Measurements from ENCODE around the gene WRAP73. TPM values are rescaled to one million over a fixed set of nuclear protein-coding genes. Genes with fewer than 3 reads are reported as not detected.
"Not testable (repeated sequence)": the region's sequence is repeated elsewhere in the genome, so short reads cannot be mapped to it uniquely, and the experiment has no call there.

The WRAP73 gene
- total and polyA plus RNA-seq, 12 donors = 5.1 to 29.6 (median 18.1) TPM

DNA sequence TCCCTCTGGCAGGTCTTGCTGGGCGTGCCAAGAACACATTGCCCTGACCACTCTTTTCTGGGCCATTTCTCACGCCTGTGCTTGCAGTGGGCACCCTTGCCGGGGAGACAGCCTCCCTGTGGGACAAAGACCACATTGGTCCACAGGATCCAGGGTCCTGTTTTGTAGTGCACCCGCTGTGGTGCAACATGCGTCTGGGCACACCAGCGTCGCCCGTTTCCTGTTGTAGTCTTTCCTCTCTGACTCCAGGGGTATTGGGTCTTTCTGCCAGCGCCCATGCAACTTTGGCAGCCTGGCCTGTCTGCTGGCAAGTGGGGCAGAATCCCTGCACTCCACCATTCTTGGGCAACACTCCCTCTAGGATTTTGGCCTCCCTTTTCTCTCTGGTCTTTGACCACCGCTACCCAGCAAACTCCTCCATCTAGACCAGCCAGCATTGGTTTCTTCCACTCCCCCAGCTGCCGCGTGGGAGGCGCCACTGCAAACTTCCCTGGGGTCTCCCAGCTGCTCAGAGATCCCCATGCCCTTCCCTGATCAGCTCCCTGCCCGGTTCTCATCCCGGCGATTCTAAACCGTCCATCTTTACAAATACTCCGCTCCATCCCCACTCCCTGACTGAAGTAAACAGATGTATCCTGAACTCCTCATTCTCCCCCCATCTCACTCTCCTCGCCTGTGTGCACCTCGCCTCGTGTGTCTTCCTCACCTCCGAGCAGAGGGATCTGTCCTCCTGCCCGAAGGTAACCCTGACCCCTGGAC lies 26.3 kb downstream of the WRAP73 start:
- Histone ChIP-seq H3K27me3 (no peaks in the 10 kb centered on the region), H3K4me1 (replicated peaks in 1 of 2) (peaks cover 15 to 35% of the 10 kb centered on the region in 2 donors), H3K36me3 (replicated peaks in 1 of 2) (peaks cover 0 to 15% of the 10 kb centered on the region in 2 donors), H3K4me3 (peak overlapping the region; percentile 26 to 100 (median 48)), H3K27ac (peak overlapping the region in 1 of 5 donors; percentile 97), H3K9me3 (replicated peaks in 1 of 3) (no peaks in the 10 kb centered on the region)
- 31 to 36% (median 35%) methylated on average over 21 to 23 of the region's 23 CpGs for WGBS, 4 donors
- intact Hi-C loops (cut with DNase I) = no loop called here
- no peak for DNase-seq
- TF ChIP-seq, protein P1, sequence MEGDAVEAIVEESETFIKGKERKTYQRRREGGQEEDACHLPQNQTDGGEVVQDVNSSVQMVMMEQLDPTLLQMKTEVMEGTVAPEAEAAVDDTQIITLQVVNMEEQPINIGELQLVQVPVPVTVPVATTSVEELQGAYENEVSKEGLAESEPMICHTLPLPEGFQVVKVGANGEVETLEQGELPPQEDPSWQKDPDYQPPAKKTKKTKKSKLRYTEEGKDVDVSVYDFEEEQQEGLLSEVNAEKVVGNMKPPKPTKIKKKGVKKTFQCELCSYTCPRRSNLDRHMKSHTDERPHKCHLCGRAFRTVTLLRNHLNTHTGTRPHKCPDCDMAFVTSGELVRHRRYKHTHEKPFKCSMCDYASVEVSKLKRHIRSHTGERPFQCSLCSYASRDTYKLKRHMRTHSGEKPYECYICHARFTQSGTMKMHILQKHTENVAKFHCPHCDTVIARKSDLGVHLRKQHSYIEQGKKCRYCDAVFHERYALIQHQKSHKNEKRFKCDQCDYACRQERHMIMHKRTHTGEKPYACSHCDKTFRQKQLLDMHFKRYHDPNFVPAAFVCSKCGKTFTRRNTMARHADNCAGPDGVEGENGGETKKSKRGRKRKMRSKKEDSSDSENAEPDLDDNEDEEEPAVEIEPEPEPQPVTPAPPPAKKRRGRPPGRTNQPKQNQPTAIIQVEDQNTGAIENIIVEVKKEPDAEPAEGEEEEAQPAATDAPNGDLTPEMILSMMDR (IDR thresholded peaks at IDR 0.05) = no peak
- no peak for TF ChIP-seq POLR2A (IDR thresholded peaks at IDR 0.05)

DNA sequence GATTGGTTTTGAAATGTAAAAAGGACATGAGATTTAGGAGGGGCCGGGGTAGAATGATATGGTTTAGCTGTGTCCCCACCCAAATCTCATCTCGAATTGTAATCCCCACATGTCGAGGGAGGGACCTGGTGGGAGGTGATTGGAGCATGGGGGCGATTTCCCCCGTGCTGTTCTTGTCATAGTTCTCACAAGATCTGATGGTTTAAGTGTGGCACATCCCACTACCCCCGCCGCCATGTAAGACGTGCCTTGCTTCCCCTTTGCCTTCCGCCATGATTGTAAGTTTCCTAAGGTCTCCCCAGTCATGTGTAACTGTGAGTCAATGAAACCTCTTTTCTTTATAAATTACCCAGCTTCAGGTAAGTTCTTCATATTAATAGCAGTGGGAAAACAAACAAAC lies 27.8 kb downstream of the WRAP73 start:
- H3K27ac ChIP-seq; H3K36me3 ChIP-seq (replicated peaks in 1 of 2); H3K27me3 ChIP-seq; H3K9me3 ChIP-seq (replicated peaks in 1 of 3); H3K4me3 ChIP-seq; intact Hi-C loops (cut with DNase I); DNase-seq: not testable (repeated sequence)
- WGBS, 4 donors = 73 to 90% (median 85%) methylated on average over 9 of the region's 9 CpGs
- H3K4me1 ChIP-seq (replicated peaks in 1 of 2) = peaks cover 15 to 35% of the 10 kb centered on the region in 2 donors

DNA sequence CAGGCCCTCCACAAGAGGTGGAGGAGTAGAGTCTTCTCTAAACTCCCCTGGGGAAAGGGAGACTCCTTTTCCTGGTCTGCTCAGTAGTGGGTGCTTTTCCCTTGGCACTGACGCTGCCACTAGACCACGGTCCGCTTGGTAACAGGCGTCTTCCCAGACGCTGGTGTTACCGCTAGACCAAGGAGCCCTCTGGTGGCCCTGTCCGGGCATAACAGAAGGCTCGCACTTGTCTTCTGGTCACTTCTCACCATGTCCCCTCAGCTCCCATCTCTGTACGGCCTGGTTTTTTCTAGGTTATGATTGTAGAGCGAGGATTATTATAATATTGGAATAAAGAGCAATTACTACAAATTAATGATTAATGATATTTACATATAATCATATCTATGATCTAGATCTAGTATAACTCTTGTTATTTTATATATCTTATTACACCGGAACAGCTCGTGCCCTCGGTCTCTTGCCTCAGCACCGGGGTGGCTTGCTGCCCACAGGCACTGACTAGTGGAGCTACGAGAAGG lies 28.7 kb downstream of the WRAP73 start:
- intact Hi-C loops (cut with DNase I) = loop anchor here in 1 of 2 donors (2.0 kb wide), 1 partner anchor 130 kb away; no protein-coding TSS in a partner anchor
- peaks cover 15 to 30% of the 10 kb centered on the region in 2 donors for H3K4me1 ChIP-seq (replicated peaks in 1 of 2)
- not testable (repeated sequence) for H3K9me3 ChIP-seq (replicated peaks in 1 of 3); H3K27me3 ChIP-seq; H3K27ac ChIP-seq; H3K4me3 ChIP-seq; H3K36me3 ChIP-seq (replicated peaks in 1 of 2)
- DNase-seq = peak in 5 of 7 donors; percentile 33 to 71 (median 50)
- TF ChIP-seq, protein P1 (IDR thresholded peaks at IDR 0.05) = peak; percentile 26 to 73 (median 50)
- WGBS, 4 donors = 24 to 33% (median 28%) methylated on average over 12 to 14 of the region's 15 CpGs

DNA sequence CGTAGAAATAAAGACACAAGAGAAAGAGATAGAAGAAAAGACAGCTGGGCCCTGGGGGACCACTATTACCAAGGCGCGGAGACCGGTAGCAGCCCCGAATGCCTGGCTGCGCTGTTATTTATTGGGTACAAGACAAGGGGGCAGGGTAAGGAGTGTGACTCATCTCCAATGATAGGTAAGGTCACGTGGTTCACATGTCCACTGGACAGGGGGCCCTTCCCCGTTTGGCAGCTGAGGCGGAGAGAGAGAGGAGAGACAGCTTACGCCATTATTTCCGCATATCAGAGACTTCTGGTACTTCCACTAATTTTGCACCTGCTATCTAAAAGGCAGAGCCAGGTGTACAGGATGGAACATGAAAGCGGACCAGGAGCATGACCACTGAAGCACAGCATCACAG lies 29.2 kb downstream of the WRAP73 start:
- Histone ChIP-seq H3K27ac (no peak overlapping the region), H3K4me1 (replicated peaks in 1 of 2) (peaks cover 14 to 25% of the 10 kb centered on the region in 2 donors), H3K4me3 (no peak overlapping the region), H3K27me3 (no peaks in the 10 kb centered on the region), H3K36me3 (replicated peaks in 1 of 2) (no peaks in the 10 kb centered on the region), H3K9me3 (replicated peaks in 1 of 3) (no peaks in the 10 kb centered on the region)
- no peak for DNase-seq
- TF ChIP-seq, protein P1 (IDR thresholded peaks at IDR 0.05) = no peak
- no peak for TF ChIP-seq POLR2A (IDR thresholded peaks at IDR 0.05)
- intact Hi-C loops (cut with DNase I) = loop anchor here in 1 of 2 donors (2.0 kb wide), 1 partner anchor 130 kb away; no protein-coding TSS in a partner anchor
- 57 to 74% (median 61%) methylated on average over 12 of the region's 12 CpGs for WGBS, 4 donors

Measured in adrenal gland (tissue), 12 donors.